ENCODE measurements around the gene NCOA3. TPM values are rescaled to one million over a fixed set of nuclear protein-coding genes. Genes with fewer than 3 reads are reported as not detected.

NCOA3 gene
- total and polyA plus RNA-seq, 2 of the 8 experiments (the other 6 are each of a cell fraction or from before 2014, with no cell fraction given), result 7.9 to 24.7 TPM

GRCh38 chr20:47666304-47666703 is 164.6 kb downstream of the NCOA3 start (continued):
- TF ChIP-seq, protein P1, sequence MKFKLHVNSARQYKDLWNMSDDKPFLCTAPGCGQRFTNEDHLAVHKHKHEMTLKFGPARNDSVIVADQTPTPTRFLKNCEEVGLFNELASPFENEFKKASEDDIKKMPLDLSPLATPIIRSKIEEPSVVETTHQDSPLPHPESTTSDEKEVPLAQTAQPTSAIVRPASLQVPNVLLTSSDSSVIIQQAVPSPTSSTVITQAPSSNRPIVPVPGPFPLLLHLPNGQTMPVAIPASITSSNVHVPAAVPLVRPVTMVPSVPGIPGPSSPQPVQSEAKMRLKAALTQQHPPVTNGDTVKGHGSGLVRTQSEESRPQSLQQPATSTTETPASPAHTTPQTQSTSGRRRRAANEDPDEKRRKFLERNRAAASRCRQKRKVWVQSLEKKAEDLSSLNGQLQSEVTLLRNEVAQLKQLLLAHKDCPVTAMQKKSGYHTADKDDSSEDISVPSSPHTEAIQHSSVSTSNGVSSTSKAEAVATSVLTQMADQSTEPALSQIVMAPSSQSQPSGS (IDR thresholded peaks at IDR 0.05; ENCODE audit: low read length), result no peak
